22Rv1 (cell line): Measurements from ENCODE around the gene SYNGR1.

Source experiments
- ZFX ChIP-seq: fragments of 450-650 bp; IDR thresholded peaks from 2 replicates; pipeline ENCODE4 v1.6.1; 2017; ENCODE audit warnings: antibody characterized with exemption, borderline replicate concordance
- TF ChIP-seq, protein P1 (sequence below): fragments of 450-650 bp; IDR thresholded peaks from 2 replicates; pipeline ENCODE4 v1.5.1; 2017; ENCODE audit warnings: mild to moderate bottlenecking

DNA sequence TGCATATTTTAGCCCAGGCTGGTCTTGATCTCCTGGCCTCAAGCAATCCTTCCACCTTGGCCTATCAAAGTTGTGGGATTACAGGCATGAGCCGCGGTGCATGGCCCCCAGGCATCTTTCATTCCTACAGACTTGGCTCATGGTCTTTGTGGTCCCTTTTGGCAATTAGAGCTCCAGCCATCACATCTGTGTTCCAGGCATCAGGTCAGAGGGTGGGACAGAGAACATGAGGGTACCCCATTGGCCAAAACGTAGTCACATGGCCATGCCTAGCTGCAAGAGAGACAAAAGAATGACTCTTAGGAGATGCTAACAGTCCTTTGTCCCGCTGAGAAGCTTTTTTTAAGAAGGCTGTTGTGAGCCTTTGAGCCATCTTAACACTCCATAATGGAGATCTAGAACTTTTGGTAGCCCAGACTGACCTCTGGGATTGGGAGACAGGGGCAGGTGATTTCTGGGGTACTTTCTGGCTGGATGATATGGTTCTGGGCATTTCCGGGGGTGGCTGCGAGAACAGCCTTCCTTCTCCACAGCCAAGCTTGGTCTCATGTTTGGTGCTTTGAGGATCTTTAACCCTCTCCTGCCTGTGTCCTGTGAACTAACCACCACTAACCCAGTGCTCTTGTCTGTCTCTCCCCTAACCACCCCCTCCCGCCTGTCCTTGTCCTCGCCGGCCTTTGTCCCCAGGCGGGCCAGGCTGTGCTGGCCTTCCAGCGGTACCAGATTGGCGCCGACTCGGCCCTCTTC is 31.4 kb downstream of the SYNGR1 start:
- TF ChIP-seq, protein P1, sequence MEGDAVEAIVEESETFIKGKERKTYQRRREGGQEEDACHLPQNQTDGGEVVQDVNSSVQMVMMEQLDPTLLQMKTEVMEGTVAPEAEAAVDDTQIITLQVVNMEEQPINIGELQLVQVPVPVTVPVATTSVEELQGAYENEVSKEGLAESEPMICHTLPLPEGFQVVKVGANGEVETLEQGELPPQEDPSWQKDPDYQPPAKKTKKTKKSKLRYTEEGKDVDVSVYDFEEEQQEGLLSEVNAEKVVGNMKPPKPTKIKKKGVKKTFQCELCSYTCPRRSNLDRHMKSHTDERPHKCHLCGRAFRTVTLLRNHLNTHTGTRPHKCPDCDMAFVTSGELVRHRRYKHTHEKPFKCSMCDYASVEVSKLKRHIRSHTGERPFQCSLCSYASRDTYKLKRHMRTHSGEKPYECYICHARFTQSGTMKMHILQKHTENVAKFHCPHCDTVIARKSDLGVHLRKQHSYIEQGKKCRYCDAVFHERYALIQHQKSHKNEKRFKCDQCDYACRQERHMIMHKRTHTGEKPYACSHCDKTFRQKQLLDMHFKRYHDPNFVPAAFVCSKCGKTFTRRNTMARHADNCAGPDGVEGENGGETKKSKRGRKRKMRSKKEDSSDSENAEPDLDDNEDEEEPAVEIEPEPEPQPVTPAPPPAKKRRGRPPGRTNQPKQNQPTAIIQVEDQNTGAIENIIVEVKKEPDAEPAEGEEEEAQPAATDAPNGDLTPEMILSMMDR: no peak
- TF ChIP-seq ZFX: no peak
